Stomach (tissue), 9 donors: ENCODE results near the gene CRISPLD2. TPM values are rescaled to one million over a fixed set of nuclear protein-coding genes. Genes with fewer than 3 reads are reported as not detected.

ENCODE experiments used
- DNase-seq, 2 donors: peaks; one replicate each; pipeline versions ENCODE4 v3.0.0 to v3.0.0-alpha.2; 2013 to 2019
- H3K27ac ChIP-seq, 5 donors: fragments of 200-600 bp in 4 of 5; sonication (generic) in 4 of 5; one replicate each; pipeline ENCODE4 v1.5.1; 2013 to 2019; ENCODE audit warnings: mild to moderate bottlenecking in 1 of 5, moderate library complexity in 1 of 5
- H3K27me3 ChIP-seq, 3 donors: fragments of 200-600 bp; sonication (generic); one replicate each; pipeline ENCODE4 v1.5.1; 2017 to 2019; ENCODE audit warnings: mixed run types in 1 of 3
- H3K36me3 ChIP-seq, 4 donors: fragments of 200-600 bp; sonication (generic); 1 replicate in 3 of 4; 2 replicates in 1 of 4; pipeline ENCODE4 v1.5.1; 2016 to 2019
- H3K4me1 ChIP-seq, 4 donors: fragments of 200-600 bp; sonication (generic); one replicate each; pipeline ENCODE4 v1.5.1; 2016 to 2019
- H3K4me3 ChIP-seq, 4 donors: fragments of 200-600 bp; sonication (generic) in 3 of 4; one replicate each; pipeline ENCODE4 v1.5.1; 2016 to 2019; ENCODE audit warnings: mild to moderate bottlenecking in 1 of 4
- H3K9me3 ChIP-seq, 4 donors: fragments of 200-600 bp; sonication (generic); one replicate each; pipeline ENCODE4 v1.5.1; 2016 to 2019
- CTCF ChIP-seq, 7 experiments: fragments of 450-650 bp in 4 of 7; fragments of 200-600 bp in 3 of 7; sonication (generic) in 3 of 7; IDR thresholded peaks; one replicate each; pipeline ENCODE4 v1.5.1; 2016 to 2019; ENCODE audit warnings: antibody characterized with exemption in 7 of 7, control low read depth in 2 of 7, mild to moderate bottlenecking in 1 of 7
- EP300 ChIP-seq: sonication (generic); formaldehyde crosslinking; IDR thresholded peaks from one replicate; pipeline ENCODE4 v1.6.1; 2017; ENCODE audit warnings: antibody characterized with exemption
- POLR2A ChIP-seq, 4 donors: fragments of 450-650 bp; IDR thresholded peaks; one replicate each; pipeline ENCODE4 v1.6.1; 2016; ENCODE audit warnings: antibody characterized with exemption in 4 of 4, control low read depth in 2 of 4, mild to moderate bottlenecking in 1 of 4, moderate library complexity in 1 of 4
- POLR2AphosphoS5 ChIP-seq, 3 donors: sonication (generic); formaldehyde crosslinking; IDR thresholded peaks; one replicate each; pipeline ENCODE4 v1.6.1; 2016; ENCODE audit warnings: antibody characterized with exemption in 3 of 3
- WGBS, 5 donors: extraction: QIAGEN DNeasy Blood & Tissue Kit in 3 of 5; methylation state at CpG; one replicate each; pipeline versions ENCODE4 v1.1.5 to v1.1.7; 2013 to 2018; 5-methylcytosine and 5-hydroxymethylcytosine counted together
- intact Hi-C: fragments of 100-400 bp; cut with DNase I; formaldehyde crosslinking; loops from one replicate; pipeline ENCODE4 v1.15.1; 2023; ENCODE audit warnings: low total_unique reads
- polyA plus RNA-seq, 3 donors: library from polyadenylated mRNA; stranded (reverse); fragments of 200-250 nt; gene quantifications; one replicate each; pipeline ENCODE4 v1.2.3, GENCODE V29; 2013
- total RNA-seq, 5 donors: library from RNA; depleted of rRNA; stranded (reverse); fragments of >200 nt; gene quantifications; one replicate each; pipeline versions ENCODE4 v1.1.0 to v1.2.3, GENCODE V29; 2014 to 2016
- donor health status: healthy with polysubstance abuse.
- donor health status: Bipolar disorder and iron deficiency.
- donor health status: healthy.

Gene CRISPLD2
- total and polyA plus RNA-seq, 8 donors, result 18.3 to 242 (median 95.8) TPM

GRCh38 chr16:84874983-84875382, 55.2 kb downstream of the CRISPLD2 start:
- 70 to 86% (median 82%) methylated on average over 3 of the region's 3 CpGs for WGBS, 5 donors
- intact Hi-C loops, result no loop called here
- Histone ChIP-seq H3K27me3 (no peaks in the 10 kb centered on the region), H3K4me3 (no peak overlapping the region), H3K36me3 (peaks cover 27 to 87% (median 70%) of the 10 kb centered on the region in 4 donors), H3K27ac (no peak overlapping the region), H3K4me1 (peaks cover 0 to 18% (median 2%) of the 10 kb centered on the region in 4 donors), H3K9me3 (no peaks in the 10 kb centered on the region)
- TF ChIP-seq CTCF (IDR thresholded peaks at IDR 0.05) (no peak), EP300 (no peak), POLR2AphosphoS5 (IDR thresholded peaks at IDR 0.05) (no peak), POLR2A (IDR thresholded peaks at IDR 0.05) (no peak)
- DNase-seq, result no peak

GRCh38 chr16:84875846-84876245, 56.1 kb downstream of the CRISPLD2 start:
- intact Hi-C loops, result no loop called here
- no peaks in the 10 kb centered on the region for H3K9me3 ChIP-seq
- peaks cover 0 to 27% (median 2%) of the 10 kb centered on the region in 4 donors for H3K4me1 ChIP-seq
- no peak overlapping the region for H3K4me3 ChIP-seq
- H3K36me3 ChIP-seq, result peaks cover 30 to 87% (median 70%) of the 10 kb centered on the region in 4 donors
- no peak overlapping the region for H3K27ac ChIP-seq
- TF ChIP-seq POLR2AphosphoS5 (IDR thresholded peaks at IDR 0.05), result no peak
- TF ChIP-seq EP300, result no peak
- TF ChIP-seq CTCF (IDR thresholded peaks at IDR 0.05), result no peak
- no peak for TF ChIP-seq POLR2A (IDR thresholded peaks at IDR 0.05)
- H3K27me3 ChIP-seq, result no peaks in the 10 kb centered on the region
- DNase-seq, result no peak
- 81 to 90% (median 87%) methylated on average over 6 of the region's 6 CpGs for WGBS, 5 donors

- Histone ChIP-seq H3K36me3 (peaks cover 32 to 87% (median 74%) of the 10 kb centered on the region in 4 donors), H3K4me1 (peaks cover 0 to 35% (median 2%) of the 10 kb centered on the region in 4 donors), H3K9me3 (no peaks in the 10 kb centered on the region), H3K27me3 (no peaks in the 10 kb centered on the region), H3K4me3 (no peak overlapping the region), H3K27ac (peak overlapping the region in 4 of 5 donors; percentile 13 to 60 (median 21))
- 76 to 86% (median 80%) methylated on average over 12 to 13 of the region's 13 CpGs for WGBS, 5 donors
- peak in 1 of 2 donors; percentile 38 for DNase-seq
- intact Hi-C loops, result no loop called here
- TF ChIP-seq POLR2AphosphoS5 (IDR thresholded peaks at IDR 0.05) (no peak), CTCF (IDR thresholded peaks at IDR 0.05) (no peak), POLR2A (IDR thresholded peaks at IDR 0.05) (no peak), EP300 (no peak)
Observed at GRCh38 chr16:84876873-84877606, 57.3 kb downstream of the CRISPLD2 start.

GRCh38 chr16:84878770-84879169, 59.0 kb downstream of the CRISPLD2 start:
- intact Hi-C loops, result no loop called here
- Histone ChIP-seq H3K36me3 (peaks cover 24 to 88% (median 71%) of the 10 kb centered on the region in 4 donors), H3K4me1 (peaks cover 0 to 45% (median 1%) of the 10 kb centered on the region in 4 donors), H3K27me3 (no peaks in the 10 kb centered on the region), H3K4me3 (no peak overlapping the region), H3K27ac (peak overlapping the region in 3 of 5 donors; percentile 55 to 79 (median 63)), H3K9me3 (no peaks in the 10 kb centered on the region)
- 95 to 98% (median 97%) methylated on average over 5 of the region's 5 CpGs for WGBS, 5 donors
- TF ChIP-seq POLR2AphosphoS5 (IDR thresholded peaks at IDR 0.05) (no peak), POLR2A (IDR thresholded peaks at IDR 0.05) (no peak), EP300 (no peak), CTCF (IDR thresholded peaks at IDR 0.05) (no peak)
- DNase-seq, result no peak
